GM23338 (cell line): ENCODE data around the gene SMCO2. TPM values are rescaled to one million over a fixed set of nuclear protein-coding genes. Genes with fewer than 3 reads are reported as not detected.

Experiments used
- ATAC-seq: fragments of 200-7000 bp; cut with Tn5 transposase; 3 replicates; pipeline ENCODE4 v1.9.1; 2020
- DNase-seq: peaks from one replicate; pipeline ENCODE4 v3.0.0-alpha.2; 2015; ENCODE audit warnings: low spot score
- H2AFZ ChIP-seq: fragments of 200-600 bp; sonication (generic); 2 replicates; pipeline ENCODE4 v1.8.0; 2016; ENCODE audit warnings: antibody characterized with exemption, mild to moderate bottlenecking, moderate library complexity
- H3F3A ChIP-seq: fragments of 200-600 bp; sonication (generic); replicated peaks from 2 replicates; pipeline ENCODE4 v1.8.0; 2017; ENCODE audit warnings: antibody characterized with exemption, mixed run types, low read depth
- H3K27ac ChIP-seq: fragments of 200-600 bp; sonication (generic); 2 replicates; pipeline ENCODE4 v1.6.1; 2016; ENCODE audit warnings: low read depth
- H3K27me3 ChIP-seq: fragments of 200-600 bp; sonication (generic); 2 replicates; pipeline ENCODE4 v1.8.0; 2016; ENCODE audit warnings: mild to moderate bottlenecking, mixed run types, moderate library complexity; ENCODE audit not compliant: insufficient read depth
- H3K36me3 ChIP-seq: fragments of 200-600 bp; sonication (generic); 2 replicates; pipeline ENCODE4 v1.8.0; 2016; ENCODE audit warnings: mild to moderate bottlenecking; ENCODE audit not compliant: insufficient read depth
- H3K4me1 ChIP-seq: fragments of 200-600 bp; sonication (generic); 2 replicates; pipeline ENCODE4 v1.8.0; 2016; ENCODE audit warnings: mild to moderate bottlenecking, moderate library complexity; ENCODE audit not compliant: insufficient read depth
- H3K4me2 ChIP-seq: fragments of 200-600 bp; sonication (generic); 2 replicates; pipeline ENCODE4 v1.7.1; 2017; ENCODE audit warnings: mixed run types
- H3K4me3 ChIP-seq: fragments of 200-600 bp; sonication (generic); 2 replicates; pipeline ENCODE4 v1.6.1; 2016; ENCODE audit warnings: mixed run types
- H3K79me2 ChIP-seq: fragments of 200-600 bp; sonication (generic); replicated peaks from 2 replicates; pipeline ENCODE4 v1.8.0; 2017; ENCODE audit warnings: mild to moderate bottlenecking; ENCODE audit not compliant: insufficient read depth
- H3K9me2 ChIP-seq: fragments of 200-600 bp; sonication (generic); 2 replicates; pipeline ENCODE4 v1.8.0; 2017; ENCODE audit not compliant: insufficient read depth
- H4K20me1 ChIP-seq: fragments of 200-600 bp; sonication (generic); replicated peaks from 2 replicates; pipeline ENCODE4 v1.8.0; 2017; ENCODE audit warnings: mild to moderate bottlenecking; ENCODE audit not compliant: insufficient read depth
- H3K27ac Mint-ChIP-seq: 2 replicates; pipeline ENCODE4 v1.8.0; 2020; ENCODE audit warnings: inconsistent platforms, mild to moderate bottlenecking, moderate library complexity, mixed read lengths
- H3K27me3 Mint-ChIP-seq: 3 replicates; pipeline ENCODE4 v1.8.0; 2022; ENCODE audit warnings: low read depth, mild to moderate bottlenecking, moderate library complexity, mixed read lengths, inconsistent platforms; ENCODE audit not compliant: insufficient read depth, poor library complexity
- H3K36me3 Mint-ChIP-seq: 3 replicates; pipeline ENCODE4 v1.8.0; 2021; ENCODE audit warnings: low read depth, mild to moderate bottlenecking, inconsistent platforms, moderate library complexity, mixed read lengths
- H3K4me1 Mint-ChIP-seq: 3 replicates; pipeline ENCODE4 v1.8.0; 2020; ENCODE audit warnings: mild to moderate bottlenecking, inconsistent platforms, mixed read lengths
- H3K4me3 Mint-ChIP-seq: 3 replicates; pipeline ENCODE4 v1.8.0; 2021; ENCODE audit warnings: moderate library complexity, mild to moderate bottlenecking, inconsistent platforms, mixed read lengths
- H3K9me3 Mint-ChIP-seq: 3 replicates; pipeline ENCODE4 v1.8.0; 2020; ENCODE audit warnings: moderate library complexity, mild to moderate bottlenecking, inconsistent platforms, mixed read lengths
- EZH2 ChIP-seq: fragments of 200-600 bp; sonication (generic); IDR thresholded peaks from one replicate; pipeline ENCODE4 v1.8.0; 2017; ENCODE audit warnings: antibody characterized with exemption, mild to moderate bottlenecking, low read depth; ENCODE audit not compliant: unreplicated experiment
- JUNB ChIP-seq: IDR thresholded peaks from one replicate; pipeline ENCODE4 v1.6.1; 2016; ENCODE audit warnings: antibody characterized with exemption; ENCODE audit not compliant: unreplicated experiment
- NANOG ChIP-seq: IDR thresholded peaks from 2 replicates; pipeline ENCODE4 v1.6.1; 2016; ENCODE audit warnings: antibody characterized with exemption, borderline replicate concordance
- ZNF114 ChIP-seq: fragments of 250-450 bp; sonication (Bioruptor Pico); IDR thresholded peaks from 2 replicates; pipeline ENCODE4 v1.5.0; 2020; ENCODE audit warnings: mild to moderate bottlenecking, moderate library complexity
- ZNF331 ChIP-seq: fragments of 250-450 bp; sonication (Bioruptor Pico); IDR thresholded peaks from 2 replicates; pipeline ENCODE4 v1.5.0; 2020; ENCODE audit warnings: low read depth, mild to moderate bottlenecking, moderate library complexity
- ZNF462 ChIP-seq: fragments of 250-450 bp; sonication (Bioruptor Pico); IDR thresholded peaks from 2 replicates; pipeline ENCODE4 v1.5.0; 2020; ENCODE audit warnings: mild to moderate bottlenecking, moderate library complexity
- polyA plus RNA-seq: library from polyadenylated mRNA; unstranded; fragments of >200 nt; fragmentation: Nextera tagmentation; extraction: Ambion mirVana; gene quantifications from 2 replicates; pipeline ENCODE4 v1.2.1, GENCODE V29; 2016
- total RNA-seq: library from RNA; depleted of rRNA; stranded (reverse); fragments of >200 nt; shearing (Covaris generic); gene quantifications from 2 replicates; pipeline ENCODE4 v1.2.3, GENCODE V29; 2014
- TF ChIP-seq, protein P1 (sequence below): IDR thresholded peaks from one replicate; pipeline ENCODE4 v1.6.1; 2018; ENCODE audit warnings: antibody characterized with exemption; ENCODE audit not compliant: unreplicated experiment
- TF ChIP-seq, protein P2 (sequence below): IDR thresholded peaks from 2 replicates; pipeline ENCODE4 v1.6.1; 2016; ENCODE audit warnings: antibody characterized with exemption
- TF ChIP-seq, protein P3 (sequence below), 2 experiments: fragments of 200-600 bp in 1 of 2; sonication (generic) in 1 of 2; conservative IDR thresholded peaks; 2 replicates each; pipeline versions ENCODE4 v1.5.1 to v1.6.1; 2016 to 2017; ENCODE audit warnings: antibody characterized with exemption in 2 of 2, low read depth in 2 of 2, mild to moderate bottlenecking in 2 of 2, moderate library complexity in 1 of 2

The SMCO2 gene
- total and polyA plus RNA-seq, 2 experiments from 2014 or later, result 0.86 TPM; not detected in 1

DNA sequence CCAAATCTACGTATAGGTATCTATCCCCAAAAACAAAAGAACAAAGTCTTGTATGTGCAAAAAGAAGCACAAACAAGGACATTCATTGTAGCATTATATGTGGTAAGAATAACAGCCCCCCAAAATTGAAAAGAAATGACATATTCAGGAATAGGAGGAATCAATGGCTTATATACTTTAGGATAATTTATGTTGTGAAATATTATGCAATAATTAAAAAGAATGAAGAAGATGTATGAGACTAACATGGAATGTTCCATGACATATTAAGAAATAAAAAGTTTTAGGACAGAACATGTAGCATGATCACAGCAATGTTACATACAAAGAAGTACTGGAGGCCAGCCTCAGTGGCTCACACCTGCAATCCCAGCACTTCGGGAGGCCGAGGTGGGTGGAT is 9.1 kb downstream of the SMCO2 start (continued):
- TF ChIP-seq, protein P1, sequence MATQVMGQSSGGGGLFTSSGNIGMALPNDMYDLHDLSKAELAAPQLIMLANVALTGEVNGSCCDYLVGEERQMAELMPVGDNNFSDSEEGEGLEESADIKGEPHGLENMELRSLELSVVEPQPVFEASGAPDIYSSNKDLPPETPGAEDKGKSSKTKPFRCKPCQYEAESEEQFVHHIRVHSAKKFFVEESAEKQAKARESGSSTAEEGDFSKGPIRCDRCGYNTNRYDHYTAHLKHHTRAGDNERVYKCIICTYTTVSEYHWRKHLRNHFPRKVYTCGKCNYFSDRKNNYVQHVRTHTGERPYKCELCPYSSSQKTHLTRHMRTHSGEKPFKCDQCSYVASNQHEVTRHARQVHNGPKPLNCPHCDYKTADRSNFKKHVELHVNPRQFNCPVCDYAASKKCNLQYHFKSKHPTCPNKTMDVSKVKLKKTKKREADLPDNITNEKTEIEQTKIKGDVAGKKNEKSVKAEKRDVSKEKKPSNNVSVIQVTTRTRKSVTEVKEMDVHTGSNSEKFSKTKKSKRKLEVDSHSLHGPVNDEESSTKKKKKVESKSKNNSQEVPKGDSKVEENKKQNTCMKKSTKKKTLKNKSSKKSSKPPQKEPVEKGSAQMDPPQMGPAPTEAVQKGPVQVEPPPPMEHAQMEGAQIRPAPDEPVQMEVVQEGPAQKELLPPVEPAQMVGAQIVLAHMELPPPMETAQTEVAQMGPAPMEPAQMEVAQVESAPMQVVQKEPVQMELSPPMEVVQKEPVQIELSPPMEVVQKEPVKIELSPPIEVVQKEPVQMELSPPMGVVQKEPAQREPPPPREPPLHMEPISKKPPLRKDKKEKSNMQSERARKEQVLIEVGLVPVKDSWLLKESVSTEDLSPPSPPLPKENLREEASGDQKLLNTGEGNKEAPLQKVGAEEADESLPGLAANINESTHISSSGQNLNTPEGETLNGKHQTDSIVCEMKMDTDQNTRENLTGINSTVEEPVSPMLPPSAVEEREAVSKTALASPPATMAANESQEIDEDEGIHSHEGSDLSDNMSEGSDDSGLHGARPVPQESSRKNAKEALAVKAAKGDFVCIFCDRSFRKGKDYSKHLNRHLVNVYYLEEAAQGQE, result no peak
- no peak for TF ChIP-seq EZH2
- TF ChIP-seq, protein P2, sequence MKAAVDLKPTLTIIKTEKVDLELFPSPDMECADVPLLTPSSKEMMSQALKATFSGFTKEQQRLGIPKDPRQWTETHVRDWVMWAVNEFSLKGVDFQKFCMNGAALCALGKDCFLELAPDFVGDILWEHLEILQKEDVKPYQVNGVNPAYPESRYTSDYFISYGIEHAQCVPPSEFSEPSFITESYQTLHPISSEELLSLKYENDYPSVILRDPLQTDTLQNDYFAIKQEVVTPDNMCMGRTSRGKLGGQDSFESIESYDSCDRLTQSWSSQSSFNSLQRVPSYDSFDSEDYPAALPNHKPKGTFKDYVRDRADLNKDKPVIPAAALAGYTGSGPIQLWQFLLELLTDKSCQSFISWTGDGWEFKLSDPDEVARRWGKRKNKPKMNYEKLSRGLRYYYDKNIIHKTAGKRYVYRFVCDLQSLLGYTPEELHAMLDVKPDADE, result no peak
- TF ChIP-seq NANOG, result no peak
- TF ChIP-seq, protein P3, sequence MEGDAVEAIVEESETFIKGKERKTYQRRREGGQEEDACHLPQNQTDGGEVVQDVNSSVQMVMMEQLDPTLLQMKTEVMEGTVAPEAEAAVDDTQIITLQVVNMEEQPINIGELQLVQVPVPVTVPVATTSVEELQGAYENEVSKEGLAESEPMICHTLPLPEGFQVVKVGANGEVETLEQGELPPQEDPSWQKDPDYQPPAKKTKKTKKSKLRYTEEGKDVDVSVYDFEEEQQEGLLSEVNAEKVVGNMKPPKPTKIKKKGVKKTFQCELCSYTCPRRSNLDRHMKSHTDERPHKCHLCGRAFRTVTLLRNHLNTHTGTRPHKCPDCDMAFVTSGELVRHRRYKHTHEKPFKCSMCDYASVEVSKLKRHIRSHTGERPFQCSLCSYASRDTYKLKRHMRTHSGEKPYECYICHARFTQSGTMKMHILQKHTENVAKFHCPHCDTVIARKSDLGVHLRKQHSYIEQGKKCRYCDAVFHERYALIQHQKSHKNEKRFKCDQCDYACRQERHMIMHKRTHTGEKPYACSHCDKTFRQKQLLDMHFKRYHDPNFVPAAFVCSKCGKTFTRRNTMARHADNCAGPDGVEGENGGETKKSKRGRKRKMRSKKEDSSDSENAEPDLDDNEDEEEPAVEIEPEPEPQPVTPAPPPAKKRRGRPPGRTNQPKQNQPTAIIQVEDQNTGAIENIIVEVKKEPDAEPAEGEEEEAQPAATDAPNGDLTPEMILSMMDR (conservative IDR thresholded peaks at IDR 0.05; ENCODE audit: low read depth in 2 of 2), result no peak
- no peak for TF ChIP-seq JUNB

DNA sequence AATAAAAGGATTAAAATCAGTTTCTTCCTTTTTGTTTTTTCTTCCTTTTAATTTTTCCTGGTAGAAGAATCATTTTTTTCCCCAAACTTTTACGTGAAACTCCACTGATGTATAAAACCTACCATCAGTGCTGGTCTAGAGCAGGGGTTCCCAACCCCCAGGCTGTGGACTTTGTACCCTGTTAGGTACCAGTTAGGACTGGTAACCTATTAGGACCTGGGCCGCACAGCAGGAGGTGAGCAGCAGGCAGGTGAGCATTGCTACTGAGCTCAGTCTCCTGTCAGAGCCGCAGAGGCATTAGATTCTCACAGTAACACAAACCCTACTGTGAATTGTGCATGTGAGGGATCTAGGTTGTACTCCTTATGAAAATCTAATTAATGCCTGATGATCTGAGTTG is 10.1 kb downstream of the SMCO2 start:
- Mint-ChIP-seq H3K9me3 (no peaks in the 10 kb centered on the region), H3K4me3 (no peak overlapping the region), H3K4me1 (no peaks in the 10 kb centered on the region), H3K36me3 (no peaks in the 10 kb centered on the region), H3K27me3 (peaks cover 2% of the 10 kb centered on the region), H3K27ac (no peak overlapping the region)
- DNase-seq (peak; percentile 9), ATAC-seq (peak; percentile 60)
- H3F3A ChIP-seq, result no peaks in the 10 kb centered on the region
- no peaks in the 10 kb centered on the region for H3K36me3 ChIP-seq
- H3K4me3 ChIP-seq, result no peak overlapping the region
- no peak overlapping the region for H3K27ac ChIP-seq
- no peaks in the 10 kb centered on the region for H3K4me1 ChIP-seq
- H4K20me1 ChIP-seq, result no peaks in the 10 kb centered on the region
- no peak overlapping the region for H2AFZ ChIP-seq
- no peak overlapping the region for H3K4me2 ChIP-seq
- H3K27me3 ChIP-seq, result no peaks in the 10 kb centered on the region
- no peaks in the 10 kb centered on the region for H3K9me2 ChIP-seq
- H3K79me2 ChIP-seq, result no peaks in the 10 kb centered on the region
- TF ChIP-seq ZNF462 (CRISPR knock-in tag) (no peak), ZNF331 (CRISPR knock-in tag) (no peak), ZNF114 (CRISPR knock-in tag) (no peak)
